GM12878 (cell line): ENCODE results near the gene PCDHA7. TPM values are rescaled to one million over a fixed set of nuclear protein-coding genes. Genes with fewer than 3 reads are reported as not detected.

ENCODE experiments used
- ATAC-seq: fragments of 200-7000 bp; cut with Tn5 transposase; 3 replicates; pipeline ENCODE4 v1.9.1; 2020; ENCODE audit warnings: mild to moderate bottlenecking, moderate library complexity
- BruUV-seq: library from RNA; stranded (reverse); fragments of 400-500 nt; replicated peaks from 2 replicates; lab custom pipeline; 2021; lab: Mats Ljungman, UMichigan
- CTCF ChIA-PET: fragments of 300-600 bp; sonication (Branson Sonifier 250); formaldehyde crosslinking; extraction: SDS; loops from one replicate; lab custom pipeline; 2021; ENCODE audit warnings: inconsistent platforms; lab: Yijun Ruan, JAX
- POLR2A ChIA-PET: fragments of 350-600 bp; formaldehyde crosslinking; extraction: SDS; loops from one replicate; lab custom pipeline; 2021; ENCODE audit warnings: inconsistent platforms; lab: Charles Lee
- RAD21 ChIA-PET: fragments of 300-600 bp; sonication (Branson Sonifier 250); formaldehyde crosslinking; loops from one replicate; lab custom pipeline; 2023; ENCODE audit warnings: antibody characterized with exemption; ENCODE audit not compliant: unreplicated experiment; lab: Charles Lee
- SMC1A ChIA-PET: fragments of 300-600 bp; sonication (Branson Sonifier 250); formaldehyde crosslinking; loops from one replicate; lab custom pipeline; 2023; ENCODE audit not compliant: unreplicated experiment, uncharacterized antibody; lab: Charles Lee
- DNase-seq: peaks from one replicate; pipeline ENCODE4 v3.0.0-alpha.2; 2011; ENCODE audit warnings: low read depth, low spot score
- FAIRE-seq: peaks from 3 replicates; lab custom pipeline; 2011; peaks lifted over from hg19 to GRCh38; lab: Jason Lieb, UNC
- H2AFZ ChIP-seq: 2 replicates; pipeline ENCODE4 v1.6.0; 2011; ENCODE audit warnings: low read depth, low read length, control low read depth; ENCODE audit not compliant: control insufficient read depth
- H3K27ac ChIP-seq: 2 replicates; pipeline ENCODE4 v1.5.1; 2011; ENCODE audit warnings: control low read depth; ENCODE audit not compliant: control insufficient read depth, insufficient read depth
- H3K27me3 ChIP-seq, 2 experiments: replicated peaks in 1 of 2; 2 replicates each; pipeline versions ENCODE4 v1.6.0 to v1.6.1; 2011; ENCODE audit warnings: low read length in 1 of 2; ENCODE audit not compliant: control insufficient read depth in 2 of 2, insufficient read depth in 2 of 2
- H3K36me3 ChIP-seq, 2 experiments: 2 replicates each; pipeline ENCODE4 v1.5.1; 2011; ENCODE audit warnings: low read length in 1 of 2; ENCODE audit not compliant: control insufficient read depth in 2 of 2, insufficient read depth in 2 of 2
- H3K4me1 ChIP-seq: 2 replicates; pipeline ENCODE4 v1.6.1; 2011; ENCODE audit warnings: mild to moderate bottlenecking, low read length, moderate library complexity, mixed read lengths; ENCODE audit not compliant: control insufficient read depth, insufficient read depth
- H3K4me2 ChIP-seq: 2 replicates; pipeline ENCODE4 v1.6.0; 2011; ENCODE audit warnings: control low read depth; ENCODE audit not compliant: control insufficient read depth, insufficient read depth
- H3K4me3 ChIP-seq: fragments of 200-600 bp; sonication (generic); 2 replicates; pipeline ENCODE4 v1.5.1; 2016
- H3K79me2 ChIP-seq: 2 replicates; pipeline ENCODE4 v1.6.0; 2011; ENCODE audit warnings: low read length; ENCODE audit not compliant: control insufficient read depth, insufficient read depth
- H3K9ac ChIP-seq: 2 replicates; pipeline ENCODE4 v1.8.0; 2011; ENCODE audit warnings: low read length, control low read depth, mixed read lengths; ENCODE audit not compliant: control insufficient read depth, insufficient read depth
- H3K9me3 ChIP-seq: replicated peaks from 3 replicates; pipeline ENCODE4 v1.5.1; 2011; ENCODE audit warnings: mild to moderate bottlenecking, low read length; ENCODE audit not compliant: control insufficient read depth, insufficient read depth
- H4K20me1 ChIP-seq: 2 replicates; pipeline ENCODE4 v1.6.0; 2011; ENCODE audit not compliant: control insufficient read depth, insufficient read depth
- CTCF ChIP-seq, 3 experiments: IDR thresholded peaks in 2 of 3; conservative IDR thresholded peaks in 1 of 3; 2 replicates each; pipeline ENCODE4 v1.5.1; 2011; ENCODE audit warnings: low read depth in 3 of 3, low read length in 3 of 3, mild to moderate bottlenecking in 3 of 3, control low read depth in 2 of 3, moderate library complexity in 2 of 3, inconsistent platforms in 1 of 3, mixed read lengths in 1 of 3; ENCODE audit not compliant: control insufficient read depth in 2 of 3, insufficient read depth in 1 of 3; ENCODE audit errors: extremely low read depth in 1 of 3
- IKZF2 ChIP-seq, 2 experiments: fragments of 450-650 bp; IDR thresholded peaks; 2 replicates each; pipeline ENCODE4 v1.6.1; 2017; ENCODE audit warnings: mild to moderate bottlenecking in 2 of 2, moderate library complexity in 2 of 2
- JUNB ChIP-seq: IDR thresholded peaks from 2 replicates; pipeline ENCODE4 v1.6.1; 2016; ENCODE audit warnings: antibody characterized with exemption, mild to moderate bottlenecking
- SMAD5 ChIP-seq: IDR thresholded peaks from 2 replicates; pipeline ENCODE4 v1.6.1; 2016; ENCODE audit warnings: antibody characterized with exemption, low read depth
- WGBS: methylation state at CpG from one replicate; pipeline ENCODE4 v1.1.6; 2016; ENCODE audit warnings: low lambda C conversion rate; ENCODE audit not compliant: insufficient replicate concordance, insufficient coverage; ENCODE audit errors: missing lambda C conversion rate; 5-methylcytosine and 5-hydroxymethylcytosine counted together
- in situ Hi-C: fragments of 300-500 bp; cut with MboI; formaldehyde crosslinking; loops from 9 replicates; pipeline ENCODE4 v1.14.3; 2018; ENCODE audit warnings: mixed read lengths
- intact Hi-C: fragments of 100-400 bp; cut with micrococcal nuclease; formaldehyde crosslinking; loops from one replicate; pipeline ENCODE4 v1.14.2; 2022; ENCODE audit not compliant: unreplicated experiment
- polyA plus RNA-seq, 11 experiments: library from polyadenylated mRNA; depleted of rRNA in 4 of 11; unstranded in 6 of 11; stranded (reverse) in 5 of 11; fragments of >200 nt; fragmentation: Nextera tagmentation in 4 of 11; fragmentation: Illumina TruSeq in 1 of 11; extraction: Ambion mirVana in 4 of 11; extraction: Trizol in 1 of 11; gene quantifications; 1 replicate in 1 of 11; 2 replicates in 10 of 11; pipeline versions ENCODE4 v1.2.1 to v1.2.3, GENCODE V29; 2011 to 2016; ENCODE audit warnings: inconsistent platforms in 2 of 11, missing spikeins in 2 of 11, low read depth in 1 of 11
- total RNA-seq, 4 experiments: library from RNA; depleted of rRNA in 3 of 4; stranded (reverse); fragments of >200 nt in 3 of 4; fragmentation: Illumina TruSeq in 1 of 4; extraction: Trizol in 1 of 4; gene quantifications; 2 replicates each; pipeline versions ENCODE4 v1.2.1 to v1.2.3, GENCODE V29; 2013 to 2021

PCDHA7 gene
- total and polyA plus RNA-seq, 10 of the 15 experiments (the other 5 are each of a cell fraction or from before 2014, with no cell fraction given), result 0.05 to 0.06 TPM; not detected in 8

- BruUV-seq, result no TSS peak
- no peak for TF ChIP-seq JUNB
- TF ChIP-seq IKZF2 (IDR thresholded peaks at IDR 0.05), result no peak
- in situ Hi-C loops, result no loop called here
- FAIRE-seq (no peak), DNase-seq (no peak), ATAC-seq (no peak)
- ChIA-PET POLR2A (no interaction called here), RAD21 (no interaction called here), SMC1A (no interaction called here), CTCF (no interaction called here)
- Histone ChIP-seq H3K27me3 (no peaks in the 10 kb centered on the region), H3K4me1 (no peaks in the 10 kb centered on the region), H3K4me2 (no peak overlapping the region), H3K36me3 (no peaks in the 10 kb centered on the region), H3K9ac (no peak overlapping the region), H3K9me3 (no peaks in the 10 kb centered on the region; the same call in 2 of the 3 replicates), H3K4me3 (no peak overlapping the region), H3K27ac (no peak overlapping the region), H4K20me1 (no peaks in the 10 kb centered on the region), H3K79me2 (no peaks in the 10 kb centered on the region), H2AFZ (no peak overlapping the region)
- WGBS, result 88% methylated on average over 75 of the region's 103 CpGs
- intact Hi-C loops, result no loop called here
These were observed 1.8 kb downstream of the PCDHA7 start for GRCh38 chr5:140835622-140836510.

- WGBS, result 59% methylated on average over 35 of the region's 47 CpGs
- H2AFZ ChIP-seq, result no peak within 1 kb of the TSS
- ATAC-seq, result no peak
- H3K36me3 ChIP-seq, result no peaks in the 10 kb centered on the region
- POLR2A ChIA-PET, result no interaction called here
- CTCF ChIA-PET, result interaction anchor here (0.7 to 1.4 kb wide), 2 partner anchors 20 to 48 kb away, joined by 3 read pairs; partner anchors contain the start of gene PCDHA5
- H3K27ac ChIP-seq, result no peak within 1 kb of the TSS
- no peak for TF ChIP-seq SMAD5
- peak in 1 of 3 experiments; percentile 10; a peak in 1 of 6 replicates for TF ChIP-seq CTCF (IDR thresholded peaks at IDR 0.05 in 2 of 3, conservative IDR thresholded peaks at IDR 0.05 in 1 of 3; ENCODE audit: control insufficient read depth in 2 of 3, extremely low read depth in 1 of 3, insufficient read depth in 1 of 3, low read depth in 3 of 3, low read length in 3 of 3)
- RAD21 ChIA-PET, result no interaction called here
- intact Hi-C loops (no loop called here), in situ Hi-C loops (no loop called here)
- H3K79me2 ChIP-seq, result no peaks in the 10 kb centered on the region
- no peaks in the 10 kb centered on the region; the same call in 2 of the 3 replicates for H3K9me3 ChIP-seq
- no peak within 1 kb of the TSS for H3K4me2 ChIP-seq
- H3K9ac ChIP-seq, result no peak within 1 kb of the TSS
- SMC1A ChIA-PET, result no interaction called here
- H3K4me3 ChIP-seq, result no peak within 1 kb of the TSS
- H3K4me1 ChIP-seq, result no peaks in the 10 kb centered on the region
- no peaks in the 10 kb centered on the region for H4K20me1 ChIP-seq
- no peak for FAIRE-seq
- no peaks in the 10 kb centered on the region for H3K27me3 ChIP-seq
- BruUV-seq, result no TSS peak
- DNase-seq, result no peak
These were observed 7.2 kb downstream of the PCDHA7 start, which contains the start of gene PCDHA8 for GRCh38 chr5:140840978-140841962. PCDHA8 (plus strand) TSS chr5:140841187; CDS start chr5:140841322, 135 bp downstream.
